ENCODE measurements around the gene GIN1.

GIN1 gene

DNA sequence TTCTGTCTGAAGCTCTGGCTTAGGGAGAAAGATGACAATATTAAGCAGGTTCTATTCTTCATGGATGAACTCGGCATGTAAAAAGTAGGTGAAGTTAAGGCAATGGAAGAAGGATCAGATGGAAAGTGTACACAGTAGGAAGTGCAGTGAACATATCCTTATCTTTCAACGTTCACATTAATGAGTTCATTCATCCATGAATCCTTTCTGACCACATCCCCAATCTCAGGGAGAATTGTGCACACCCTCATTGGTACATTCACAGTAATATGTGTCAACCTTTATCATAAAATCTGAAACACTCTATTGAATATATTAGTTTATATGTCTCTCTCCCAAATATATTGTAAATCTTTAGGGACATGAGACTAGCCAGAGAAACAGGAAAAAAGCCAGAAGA, 5.5 kb downstream of the GIN1 start:
- H3K4me1 ChIP-seq: peaks cover 13% of the 10 kb centered on the region
- H3K27me3 ChIP-seq: no peaks in the 10 kb centered on the region
- no peak for DNase-seq
- TF ChIP-seq CTCF (IDR thresholded peaks at IDR 0.05; ENCODE audit: low read depth, low read length): no peak
- H3K9me3 ChIP-seq: no peaks in the 10 kb centered on the region
- H3K4me3 ChIP-seq (ENCODE audit: low read depth, low read length): no peak overlapping the region
- H3K36me3 ChIP-seq: no peaks in the 10 kb centered on the region

GRCh38 chr5:103112910-103113309, 7.0 kb downstream of the GIN1 start:
- Histone ChIP-seq H3K9me3 (no peaks in the 10 kb centered on the region), H3K4me1 (peaks cover 13% of the 10 kb centered on the region), H3K4me3 (ENCODE audit: low read depth, low read length) (no peak overlapping the region), H3K36me3 (no peaks in the 10 kb centered on the region; the same call in 1 of the 2 replicates), H3K27me3 (no peaks in the 10 kb centered on the region)
- no peak for TF ChIP-seq CTCF (IDR thresholded peaks at IDR 0.05; ENCODE audit: low read depth, low read length)
- DNase-seq: no peak

- Histone ChIP-seq H3K36me3 (no peaks in the 10 kb centered on the region; the same call in 1 of the 2 replicates), H3K4me1 (peaks cover 20% of the 10 kb centered on the region), H3K9me3 (no peaks in the 10 kb centered on the region), H3K4me3 (ENCODE audit: low read depth, low read length) (no peak overlapping the region), H3K27me3 (no peaks in the 10 kb centered on the region)
- DNase-seq: no peak
- TF ChIP-seq CTCF (IDR thresholded peaks at IDR 0.05; ENCODE audit: low read depth, low read length): no peak
Observed at GRCh38 chr5:103111468-103111867, 8.5 kb downstream of the GIN1 start.

DNA sequence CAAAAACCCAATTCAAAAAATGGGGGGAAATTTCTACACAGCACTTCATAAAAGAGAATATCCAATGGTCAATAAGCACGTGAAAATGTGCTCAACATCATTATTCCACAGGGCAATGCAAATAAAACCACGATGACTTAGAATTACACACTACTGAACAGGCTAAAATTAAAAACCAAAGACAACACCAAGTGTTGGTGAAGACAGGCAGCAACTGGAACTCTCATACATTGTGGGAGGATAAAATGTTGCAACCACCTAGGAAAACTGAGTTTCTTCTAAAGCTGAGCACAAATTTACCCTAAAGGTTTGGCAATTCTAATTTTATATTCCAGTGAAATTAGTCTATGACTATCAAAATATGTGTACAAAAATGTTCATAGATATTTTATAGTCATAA, 9.5 kb downstream of the GIN1 start:
- Histone ChIP-seq H3K9me3 (no peaks in the 10 kb centered on the region), H3K27me3 (no peaks in the 10 kb centered on the region), H3K4me3 (ENCODE audit: low read depth, low read length) (no peak overlapping the region), H3K36me3 (no peaks in the 10 kb centered on the region; the same call in 1 of the 2 replicates), H3K4me1 (peaks cover 20% of the 10 kb centered on the region)
- no peak for DNase-seq
- TF ChIP-seq CTCF (IDR thresholded peaks at IDR 0.05; ENCODE audit: low read depth, low read length): no peak

DNA sequence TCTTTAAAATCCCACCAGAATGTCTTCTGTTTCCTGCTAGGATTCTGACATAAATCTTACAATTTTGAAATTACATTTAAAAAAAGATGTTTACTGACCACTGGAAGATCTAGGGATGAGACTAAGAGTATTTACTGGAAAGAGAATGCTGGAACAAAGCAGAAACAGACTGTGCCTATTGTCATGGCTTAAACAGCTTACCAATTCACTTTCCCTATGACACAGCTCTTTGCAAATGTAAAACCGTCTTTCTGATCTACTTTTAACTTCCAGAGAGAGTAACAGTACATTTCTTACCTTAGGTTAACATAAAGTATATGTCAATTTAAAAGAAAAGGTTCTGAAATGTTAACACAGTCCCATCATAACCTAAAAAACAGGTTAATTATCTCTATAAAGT, 10.7 kb downstream of the GIN1 start:
- TF ChIP-seq CTCF (IDR thresholded peaks at IDR 0.05; ENCODE audit: low read depth, low read length): no peak
- no peak for DNase-seq
- H3K4me3 ChIP-seq (ENCODE audit: low read depth, low read length): no peak overlapping the region
- H3K36me3 ChIP-seq: no peaks in the 10 kb centered on the region; the same call in 1 of the 2 replicates
- H3K9me3 ChIP-seq: no peaks in the 10 kb centered on the region
- peaks cover 10% of the 10 kb centered on the region for H3K4me1 ChIP-seq
- H3K27me3 ChIP-seq: no peaks in the 10 kb centered on the region

DNA sequence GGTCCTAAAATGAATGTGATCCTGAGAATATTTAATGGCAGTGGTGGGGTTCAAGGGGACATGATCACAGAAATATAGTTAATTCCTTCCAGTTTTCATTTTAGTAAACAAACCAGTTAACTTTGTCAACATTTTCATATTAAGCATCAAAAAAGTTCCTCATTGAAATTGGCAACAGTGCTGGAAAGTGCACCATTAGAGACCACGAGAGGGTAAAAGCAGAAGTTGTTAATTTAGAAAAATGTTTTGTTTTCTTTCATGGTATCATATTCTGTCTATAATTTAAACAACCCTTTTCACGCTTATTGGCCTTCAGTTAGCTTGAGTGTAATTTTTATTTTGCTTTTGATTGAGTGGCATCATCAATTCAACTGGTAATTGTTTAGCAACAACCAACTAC, 11.9 kb downstream of the GIN1 start:
- Histone ChIP-seq H3K9me3 (no peaks in the 10 kb centered on the region), H3K36me3 (no peaks in the 10 kb centered on the region; the same call in 1 of the 2 replicates), H3K4me1 (peaks cover 7% of the 10 kb centered on the region; the same call in 1 of the 2 replicates), H3K27me3 (no peaks in the 10 kb centered on the region), H3K4me3 (ENCODE audit: low read depth, low read length) (no peak overlapping the region)
- no peak for DNase-seq
- no peak for TF ChIP-seq CTCF (IDR thresholded peaks at IDR 0.05; ENCODE audit: low read depth, low read length)
